Suppressor macrophage treated with lipopolysaccharide for 1 hour (primary cell): ENCODE results near the gene YEATS2.
A peak's percentile ranks its signal among the peaks of the same experiment; 100 is the strongest.
"Not testable (repeated sequence)": the region's sequence is repeated elsewhere in the genome, so short reads cannot be mapped to it uniquely, and the experiment has no call there.

ENCODE experiments used
- DNase-seq, 3 donors: peaks; one replicate each; pipeline ENCODE4 v3.0.0-alpha.2; 2020 to 2022

Gene YEATS2

GRCh38 chr3:183697610-183698317 is at the start of gene YEATS2:
YEATS2 (plus strand) TSS chr3:183697797; CDS start chr3:183715163, 17,366 bp downstream.
- DNase-seq, result peak; percentile 85 to 95 (median 90)

DNA sequence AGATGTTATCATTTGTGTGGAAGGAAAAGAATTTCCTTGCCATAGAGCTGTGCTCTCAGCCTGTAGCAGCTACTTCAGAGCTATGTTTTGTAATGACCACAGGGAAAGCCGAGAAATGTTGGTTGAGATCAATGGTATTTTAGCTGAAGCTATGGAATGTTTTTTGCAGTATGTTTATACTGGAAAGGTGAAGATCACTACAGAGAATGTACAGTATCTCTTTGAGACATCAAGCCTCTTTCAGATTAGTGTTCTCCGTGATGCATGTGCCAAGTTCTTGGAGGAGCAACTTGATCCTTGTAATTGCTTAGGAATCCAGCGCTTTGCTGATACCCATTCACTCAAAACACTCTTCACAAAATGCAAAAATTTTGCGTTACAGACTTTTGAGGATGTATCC is 47.0 kb upstream of the YEATS2 start:
- DNase-seq, result no peak

DNA sequence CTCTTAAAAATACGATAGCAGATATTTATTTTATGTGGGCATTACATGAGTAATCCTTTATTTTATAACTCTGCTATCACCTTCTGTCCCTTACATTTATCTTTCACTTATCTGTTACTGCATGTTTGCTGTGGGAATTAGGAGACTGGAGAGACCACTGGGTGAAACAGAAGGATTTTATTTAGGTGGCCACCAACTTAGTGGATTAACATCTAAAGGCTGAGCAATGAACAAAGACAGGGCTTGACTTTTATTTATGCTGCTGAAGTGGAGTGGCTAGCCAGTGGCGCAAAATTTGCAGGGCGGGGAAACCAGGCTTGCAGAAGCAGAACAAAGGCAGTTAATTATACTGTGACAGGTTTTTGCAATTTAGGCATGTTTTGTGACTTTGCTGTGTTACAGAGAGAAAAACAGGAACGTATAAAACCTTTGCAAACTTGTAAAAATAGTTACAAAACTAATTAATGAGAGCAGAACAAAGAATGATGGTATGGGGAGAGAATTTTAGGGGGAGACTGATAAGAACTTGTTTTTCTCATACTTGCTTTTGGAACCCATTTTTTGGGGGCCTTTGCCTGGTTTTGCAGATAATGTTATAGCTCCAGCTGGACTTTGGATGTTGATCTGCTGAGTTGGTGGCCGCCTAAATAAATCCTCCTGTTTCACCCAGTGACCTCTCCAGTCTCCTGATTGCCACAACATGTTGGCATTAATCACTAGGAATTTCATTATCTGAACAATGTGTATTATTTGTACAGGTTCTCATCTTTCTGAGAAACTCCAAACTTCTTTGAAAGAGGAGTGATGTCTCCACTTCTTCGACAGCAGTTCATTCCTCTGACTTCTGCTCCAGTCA is 44.2 kb upstream of the YEATS2 start:
- DNase-seq, result peak in 1 of 3 donors; percentile 11

- DNase-seq, result no peak
Observed at GRCh38 chr3:183654727-183655126, 42.9 kb upstream of the YEATS2 start.

GRCh38 chr3:183662099-183662498 is 35.5 kb upstream of the YEATS2 start:
- no peak for DNase-seq

- no peak for DNase-seq
Observed at GRCh38 chr3:183664913-183665381, 32.6 kb upstream of the YEATS2 start.

- DNase-seq, result no peak
Observed at GRCh38 chr3:183680061-183680460, 17.5 kb upstream of the YEATS2 start.

GRCh38 chr3:183687705-183688104 is 9.9 kb upstream of the YEATS2 start:
- no peak for DNase-seq

DNA sequence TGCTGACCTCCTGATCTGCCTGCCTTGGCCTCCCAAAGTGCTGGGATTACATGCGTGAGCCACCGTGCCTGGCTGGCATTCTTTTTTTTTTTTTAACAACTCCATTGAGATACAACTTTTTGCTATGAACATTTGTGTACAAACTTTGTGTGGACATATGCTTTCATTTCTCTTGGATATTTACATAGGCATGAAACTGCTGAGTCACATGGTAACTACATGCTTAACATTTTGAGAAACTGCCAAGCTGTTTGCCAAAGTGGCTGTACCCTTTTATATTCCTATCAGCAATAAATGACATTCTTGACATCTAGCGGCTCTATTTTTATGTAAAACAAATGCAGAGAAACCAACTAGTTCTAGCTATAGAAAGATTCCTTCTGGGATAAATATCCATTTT is 8.7 kb upstream of the YEATS2 start:
- no peak for DNase-seq

DNA sequence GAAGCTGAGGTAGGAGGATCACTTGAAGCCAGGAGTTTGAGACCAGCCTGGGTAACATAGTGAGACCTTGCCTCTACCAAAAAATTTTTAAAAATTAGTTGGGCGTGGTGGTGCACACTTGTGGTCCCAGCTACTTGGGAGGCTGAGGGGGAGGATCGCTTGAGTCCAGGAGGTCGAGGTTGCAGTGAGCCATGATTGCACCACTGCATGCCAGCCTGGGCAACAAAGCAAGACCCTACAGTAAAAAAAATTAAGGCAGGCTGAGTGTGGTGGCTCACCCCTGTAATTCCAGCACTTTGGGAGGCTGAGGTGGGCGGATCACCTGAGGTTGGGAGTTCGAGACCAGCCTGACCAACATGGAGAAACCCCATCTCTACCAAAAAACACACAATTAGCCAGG is 8.0 kb upstream of the YEATS2 start:
- not testable (repeated sequence) for DNase-seq

- no peak for DNase-seq
Observed at GRCh38 chr3:183690402-183690995, 7.1 kb upstream of the YEATS2 start.

- no peak for DNase-seq
Observed at GRCh38 chr3:183692436-183692835, 5.2 kb upstream of the YEATS2 start.

- peak; percentile 13 to 36 (median 21) for DNase-seq
Observed at GRCh38 chr3:183695569-183696364, 1.8 kb upstream of the YEATS2 start.

- DNase-seq, result no peak
Observed at GRCh38 chr3:183697123-183697609, 431 bp upstream of the YEATS2 start.

- DNase-seq, result peak; percentile 35 to 59 (median 54)
Observed at GRCh38 chr3:183698318-183698751, 738 bp downstream of the YEATS2 start.

DNA sequence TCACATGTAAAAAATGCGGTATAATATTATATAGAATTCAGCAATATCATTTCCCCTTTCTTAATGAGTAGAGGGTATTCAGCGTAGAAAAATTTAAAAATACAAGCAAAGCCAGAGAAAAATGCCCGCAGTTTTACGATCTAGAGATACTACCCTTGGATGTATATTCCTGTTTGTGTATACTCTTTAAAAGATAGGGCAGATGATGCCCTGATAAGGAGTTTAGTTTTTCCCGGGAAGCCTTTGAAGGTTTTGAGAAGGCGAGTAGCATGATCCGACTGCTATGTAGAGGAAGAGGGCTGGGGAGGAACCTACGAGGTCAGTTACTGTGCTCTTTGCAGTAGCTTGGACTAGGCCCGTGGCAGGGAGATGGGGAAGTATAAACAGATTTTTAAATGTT is 1.2 kb downstream of the YEATS2 start:
- DNase-seq, result peak; percentile 62 to 69 (median 65)

DNA sequence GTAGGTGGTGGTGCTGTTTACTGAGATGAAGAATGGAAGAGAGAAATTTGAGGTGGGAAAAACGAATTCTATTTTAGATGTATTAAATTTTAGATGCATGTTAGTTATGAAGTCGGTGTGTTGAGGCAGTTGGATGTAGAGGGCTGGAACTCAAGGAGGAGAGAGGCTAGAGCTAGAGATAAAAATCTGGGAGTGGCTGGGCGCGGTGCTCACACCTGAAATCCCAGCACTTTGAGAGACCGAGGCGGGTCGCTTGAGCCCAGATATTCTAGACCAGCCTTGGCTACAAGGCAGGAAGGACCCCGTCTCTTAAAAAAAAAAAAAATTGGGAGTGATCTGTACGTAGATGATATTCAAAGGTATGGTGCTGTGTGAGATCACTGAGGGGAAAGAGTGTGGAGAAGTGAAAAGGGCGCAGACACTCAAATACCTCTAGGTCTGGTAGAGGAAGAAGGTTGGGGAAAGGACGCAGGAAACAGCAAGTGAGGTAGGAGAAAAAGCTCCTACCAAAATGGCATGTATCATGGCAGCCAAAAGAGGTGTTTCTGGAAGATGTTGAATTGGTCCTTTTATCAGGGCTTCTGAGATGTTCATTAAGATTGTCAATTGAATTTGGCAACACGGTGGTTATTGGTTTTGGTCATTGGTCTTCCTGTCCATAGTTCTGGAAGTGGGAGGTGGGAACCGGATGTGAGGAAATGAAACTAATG is 1.8 kb downstream of the YEATS2 start:
- DNase-seq, result peak in 2 of 3 donors; percentile 9 to 31

- DNase-seq, result no peak
Observed at GRCh38 chr3:183701744-183702143, 4.1 kb downstream of the YEATS2 start.

GRCh38 chr3:183703892-183704291 is 6.3 kb downstream of the YEATS2 start:
- DNase-seq, result not testable (repeated sequence)

DNA sequence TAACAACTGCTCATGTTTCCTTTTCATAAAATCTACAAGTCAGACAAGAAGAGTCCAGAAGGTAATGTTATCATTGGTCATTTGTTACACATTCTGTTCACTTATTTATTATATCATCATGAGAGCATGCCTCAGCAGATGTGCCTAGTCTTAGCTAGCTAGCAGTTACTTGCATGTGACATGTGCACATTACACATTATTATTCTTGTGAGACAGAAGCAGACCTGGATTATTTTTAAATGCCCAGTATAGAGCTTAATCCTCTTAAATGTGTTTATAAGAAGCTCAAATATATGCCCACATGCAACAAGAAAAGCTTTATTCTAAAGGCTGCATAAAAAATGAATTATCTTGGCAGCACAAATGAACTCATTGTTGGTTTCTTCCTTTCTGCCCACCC is 12.6 kb downstream of the YEATS2 start:
- DNase-seq, result no peak

DNA sequence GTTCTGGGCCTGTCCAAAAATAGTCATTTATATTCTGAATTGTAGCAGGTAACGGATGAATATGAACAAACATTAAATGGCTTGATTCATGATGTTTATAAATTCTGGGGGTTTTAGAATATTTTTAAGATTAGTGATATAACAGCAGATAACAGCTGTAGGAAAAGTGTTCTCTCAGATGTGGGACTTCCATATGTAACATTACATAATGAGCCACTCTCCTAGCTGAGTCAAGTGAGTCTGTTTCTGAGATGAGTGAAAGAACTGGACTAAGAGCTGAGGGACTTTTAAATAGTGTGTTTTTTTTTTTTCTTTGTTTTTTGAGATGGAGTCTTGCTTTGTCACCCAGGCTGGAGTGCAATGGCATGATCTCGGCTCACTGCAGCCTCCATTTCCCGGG is 13.9 kb downstream of the YEATS2 start:
- no peak for DNase-seq

- no peak for DNase-seq
Observed at GRCh38 chr3:183714622-183715021, 17.0 kb downstream of the YEATS2 start.
